SU-DHL-6 (cell line): ENCODE data around the gene PHF20.

Source experiments
- H2AFZ ChIP-seq: fragments of 200-600 bp; sonication (generic); 2 replicates; pipeline ENCODE4 v1.6.1; 2014; ENCODE audit warnings: low read depth, mild to moderate bottlenecking, moderate library complexity, mixed read lengths, antibody characterized with exemption, low read length; ENCODE audit not compliant: severe bottlenecking
- H3F3A ChIP-seq: fragments of 200-600 bp; shearing (Covaris generic); 2 replicates; pipeline ENCODE4 v1.6.0; 2016; ENCODE audit warnings: antibody characterized with exemption, mild to moderate bottlenecking; ENCODE audit not compliant: insufficient read depth
- H3K27ac ChIP-seq: fragments of 200-600 bp; sonication (generic); 2 replicates; pipeline ENCODE4 v1.5.1; 2016; ENCODE audit warnings: low read depth, mild to moderate bottlenecking, low read length, moderate library complexity, mixed read lengths
- H3K27me3 ChIP-seq: fragments of 200-600 bp; sonication (generic), shearing (Covaris generic); 2 replicates; pipeline ENCODE4 v1.6.0; 2014; ENCODE audit warnings: mild to moderate bottlenecking, low read length
- H3K36me3 ChIP-seq: fragments of 200-600 bp; sonication (generic); 2 replicates; pipeline ENCODE4 v1.6.1; 2014; ENCODE audit warnings: mild to moderate bottlenecking, low read length, mixed read lengths
- H3K4me2 ChIP-seq: fragments of 300-600, 200-600 bp; shearing (Covaris generic), sonication (generic); 2 replicates; pipeline ENCODE4 v1.6.0; 2014; ENCODE audit warnings: low read length, low read depth, mild to moderate bottlenecking; ENCODE audit not compliant: poor library complexity, severe bottlenecking
- H3K4me3 ChIP-seq: fragments of 200-600 bp; sonication (generic); 2 replicates; pipeline ENCODE4 v1.5.1; 2014; ENCODE audit warnings: antibody characterized with exemption, low read length, mild to moderate bottlenecking, mixed read lengths; ENCODE audit not compliant: insufficient read depth, poor library complexity, severe bottlenecking
- H3K79me2 ChIP-seq: fragments of 200-600 bp; sonication (generic); 2 replicates; pipeline ENCODE4 v1.6.1; 2014; ENCODE audit warnings: mild to moderate bottlenecking, low read length, moderate library complexity; ENCODE audit not compliant: insufficient read depth
- H3K9ac ChIP-seq: fragments of 200-600 bp; sonication (generic); 2 replicates; pipeline ENCODE4 v1.7.0; 2014; ENCODE audit warnings: mild to moderate bottlenecking, low read length
- H3K9me2 ChIP-seq: fragments of 200-600 bp; sonication (generic); replicated peaks from 2 replicates; pipeline ENCODE4 v1.6.1; 2014; ENCODE audit warnings: low read length; ENCODE audit not compliant: insufficient read depth
- H3K9me3 ChIP-seq: fragments of 200-600 bp; sonication (generic); 2 replicates; pipeline ENCODE4 v1.6.1; 2014; ENCODE audit warnings: low read length, mixed read lengths; ENCODE audit not compliant: insufficient read depth
- H4K20me1 ChIP-seq: fragments of 200-600 bp; sonication (generic); 2 replicates; pipeline ENCODE4 v1.6.1; 2014; ENCODE audit warnings: low read depth, mild to moderate bottlenecking, antibody characterized with exemption, low read length, moderate library complexity, mixed read lengths
- CTCF ChIP-seq: fragments of 200-600 bp; sonication (generic); IDR thresholded peaks from one replicate; pipeline ENCODE4 v1.5.1; 2017; ENCODE audit warnings: antibody characterized with exemption, mild to moderate bottlenecking, low read length, moderate library complexity; ENCODE audit not compliant: insufficient read depth, poor library complexity, severe bottlenecking
- EZH2phosphoT487 ChIP-seq: fragments of 200-600 bp; sonication (generic), shearing (Covaris generic); conservative IDR thresholded peaks from 2 replicates; pipeline ENCODE4 v1.6.1; 2018; ENCODE audit warnings: mild to moderate bottlenecking, antibody characterized with exemption, low read length, moderate library complexity, mixed read lengths

Gene PHF20

GRCh38 chr20:35856866-35857265 lies 85.1 kb downstream of the PHF20 start:
- H3K9me3 ChIP-seq = no peaks in the 10 kb centered on the region
- no peak overlapping the region for H3K4me3 ChIP-seq
- H4K20me1 ChIP-seq = no peaks in the 10 kb centered on the region
- no peak overlapping the region for H3K27ac ChIP-seq
- no peak overlapping the region for H3K4me2 ChIP-seq
- TF ChIP-seq CTCF = no peak
- TF ChIP-seq EZH2phosphoT487 = no peak
- no peak overlapping the region for H2AFZ ChIP-seq
- no peaks in the 10 kb centered on the region for H3K79me2 ChIP-seq
- 0 out of 2 replicates have a peak, but pooled peaks cover 4% of the 10 kb centered on the region for H3F3A ChIP-seq
- H3K9ac ChIP-seq = no peak overlapping the region
- no peaks in the 10 kb centered on the region for H3K27me3 ChIP-seq
- H3K36me3 ChIP-seq = peaks cover 4% of the 10 kb centered on the region; the same call in 1 of the 2 replicates
- H3K9me2 ChIP-seq = no peaks in the 10 kb centered on the region

GRCh38 chr20:35866418-35867202 lies 94.8 kb downstream of the PHF20 start:
- TF ChIP-seq EZH2phosphoT487 (no peak), CTCF (no peak)
- no peaks in the 10 kb centered on the region for H3K79me2 ChIP-seq
- no peak overlapping the region for H3K27ac ChIP-seq
- no peak overlapping the region for H3K9ac ChIP-seq
- H3K27me3 ChIP-seq = no peaks in the 10 kb centered on the region
- H3K9me3 ChIP-seq = no peaks in the 10 kb centered on the region
- no peak overlapping the region for H3K4me3 ChIP-seq
- peaks cover 3% of the 10 kb centered on the region; the same call in 1 of the 2 replicates for H3K36me3 ChIP-seq
- no peaks in the 10 kb centered on the region for H4K20me1 ChIP-seq
- H2AFZ ChIP-seq = no peak overlapping the region
- peaks cover 8% of the 10 kb centered on the region; the same call in 1 of the 2 replicates for H3F3A ChIP-seq
- H3K9me2 ChIP-seq = no peaks in the 10 kb centered on the region
- H3K4me2 ChIP-seq = no peak overlapping the region

DNA sequence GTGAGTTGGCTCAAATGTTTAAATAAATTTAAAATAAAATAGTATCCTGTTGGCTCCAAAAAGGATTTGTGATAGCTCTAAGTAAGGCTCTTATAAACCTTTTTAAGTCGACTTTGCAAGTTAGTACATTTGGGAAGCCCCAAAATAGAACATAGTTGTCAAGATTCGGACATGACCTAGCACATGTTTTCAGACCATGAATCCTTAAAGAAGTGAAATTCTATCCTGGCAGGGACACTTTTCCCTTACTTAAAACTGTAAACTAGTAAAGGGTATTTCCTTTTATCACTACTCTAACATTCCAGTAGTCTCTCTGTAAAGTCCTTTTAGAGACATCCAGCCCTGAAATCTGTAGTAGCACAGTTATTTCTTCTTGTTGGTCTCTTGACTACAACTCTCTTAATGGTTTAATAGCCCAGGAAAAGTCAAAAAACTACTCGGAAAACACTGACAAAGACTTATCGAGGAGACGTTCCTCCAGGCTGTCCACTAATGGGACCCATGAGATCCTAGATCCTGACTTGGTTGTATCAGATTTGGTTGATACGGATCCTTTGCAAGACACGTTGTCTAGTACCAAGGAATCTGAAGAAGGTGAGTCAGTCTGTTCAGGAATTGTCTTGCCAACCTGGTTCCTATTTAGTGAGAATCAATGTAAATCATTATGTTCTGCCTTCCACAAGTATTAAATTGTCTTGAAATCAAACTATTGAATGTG lies 98.9 kb downstream of the PHF20 start:
- H3K9me3 ChIP-seq = no peaks in the 10 kb centered on the region
- H3K27ac ChIP-seq = no peak overlapping the region
- H4K20me1 ChIP-seq = no peaks in the 10 kb centered on the region
- no peaks in the 10 kb centered on the region for H3K79me2 ChIP-seq
- H3K27me3 ChIP-seq = no peaks in the 10 kb centered on the region
- H3K9ac ChIP-seq = no peak overlapping the region
- H3K9me2 ChIP-seq = no peaks in the 10 kb centered on the region
- H3K36me3 ChIP-seq = peaks cover 3% of the 10 kb centered on the region; the same call in 1 of the 2 replicates
- no peak overlapping the region for H3K4me2 ChIP-seq
- H3K4me3 ChIP-seq = no peak overlapping the region
- TF ChIP-seq EZH2phosphoT487 (no peak), CTCF (no peak)
- no peak overlapping the region for H2AFZ ChIP-seq
- H3F3A ChIP-seq = peaks cover 8% of the 10 kb centered on the region; the same call in 1 of the 2 replicates
